Transverse colon (tissue), 4 donors: ENCODE data around the gene KLHDC9. TPM values are rescaled to one million over a fixed set of nuclear protein-coding genes. Genes with fewer than 3 reads are reported as not detected.

Experiments used
- DNase-seq: peaks from one replicate; pipeline ENCODE4 v3.0.0-alpha.2; 2019
- H3K27ac ChIP-seq, 4 donors: fragments of 200-600 bp; sonication (generic); 2 replicates each; pipeline ENCODE4 v1.5.1; 2016 to 2018; ENCODE audit warnings: inconsistent platforms in 4 of 4
- H3K27me3 ChIP-seq: fragments of 200-600 bp; sonication (generic); 2 replicates; pipeline ENCODE4 v1.5.1; 2017; ENCODE audit warnings: inconsistent platforms
- H3K36me3 ChIP-seq, 4 donors: fragments of 200-600 bp; sonication (generic); 2 replicates each; pipeline ENCODE4 v1.5.1; 2017 to 2019; ENCODE audit warnings: inconsistent platforms in 4 of 4
- H3K4me1 ChIP-seq, 4 donors: fragments of 200-600 bp; sonication (generic); 2 replicates each; pipeline ENCODE4 v1.5.1; 2017 to 2020; ENCODE audit warnings: inconsistent platforms in 4 of 4
- H3K4me3 ChIP-seq, 4 donors: fragments of 200-600 bp; sonication (generic); 1 replicate in 1 of 4; 2 replicates in 3 of 4; pipeline versions ENCODE4 v1.5.1 to v1.6.1; 2017 to 2019; ENCODE audit warnings: inconsistent platforms in 4 of 4
- H3K9me3 ChIP-seq, 2 donors: fragments of 200-600 bp; sonication (generic); 2 replicates each; pipeline ENCODE4 v1.5.1; 2017 to 2019; ENCODE audit warnings: inconsistent platforms in 2 of 2
- CTCF ChIP-seq, 5 experiments: fragments of 200-600 bp in 3 of 5; fragments of 450-650 bp in 2 of 5; sonication (generic) in 3 of 5; IDR thresholded peaks; 1 replicate in 2 of 5; 2 replicates in 3 of 5; pipeline ENCODE4 v1.5.1; 2016 to 2017; ENCODE audit warnings: antibody characterized with exemption in 5 of 5, inconsistent platforms in 3 of 5, mild to moderate bottlenecking in 2 of 5, moderate library complexity in 1 of 5
- EP300 ChIP-seq: sonication (generic); formaldehyde crosslinking; IDR thresholded peaks from one replicate; pipeline ENCODE4 v1.6.1; 2017; ENCODE audit warnings: antibody characterized with exemption, low read depth
- POLR2A ChIP-seq: fragments of 450-650 bp; IDR thresholded peaks from one replicate; pipeline ENCODE4 v1.6.1; 2016; ENCODE audit warnings: antibody characterized with exemption, mild to moderate bottlenecking, moderate library complexity
- POLR2AphosphoS5 ChIP-seq, 3 donors: sonication (generic); formaldehyde crosslinking; IDR thresholded peaks; one replicate each; pipeline ENCODE4 v1.6.1; 2016; ENCODE audit warnings: antibody characterized with exemption in 3 of 3
- WGBS, 2 donors: methylation state at CpG; one replicate each; pipeline ENCODE4 v1.1.5; 2018; ENCODE audit warnings: low coverage in 1 of 2; 5-methylcytosine and 5-hydroxymethylcytosine counted together
- in situ Hi-C, 4 donors: fragments of 200-750 bp; cut with MboI; loops; one replicate each; pipeline versions ENCODE4 v1.15.0 to v1.15.1; 2017; ENCODE audit warnings: low sequenced_read_pairs in 3 of 4, low pct_ligation_motif_present in 1 of 4, low pct_unique_long_range_greater_than_20kb in 1 of 4
- intact Hi-C: fragments of 100-400 bp; cut with DNase I; formaldehyde crosslinking; loops from one replicate; pipeline ENCODE4 v1.15.1; 2023; ENCODE audit warnings: low total_unique reads
- total RNA-seq, 4 donors: library from RNA; depleted of rRNA; stranded (reverse); fragments of >200 nt; gene quantifications; one replicate each; pipeline ENCODE4 v1.1.0, GENCODE V29; 2016

The KLHDC9 gene
- total RNA-seq, 4 donors from 2014 or later, result 0.80 to 16.9 (median 8.7) TPM; not detected in 1

GRCh38 chr1:161127649-161128048 is 29.5 kb downstream of the KLHDC9 start:
- Histone ChIP-seq H3K4me3 (no peak overlapping the region), H3K27me3 (no peaks in the 10 kb centered on the region), H3K36me3 (peaks cover 0 to 42% (median 9%) of the 10 kb centered on the region in 4 donors), H3K4me1 (peaks cover 8 to 39% (median 12%) of the 10 kb centered on the region in 4 donors), H3K27ac (peak overlapping the region in 1 of 4 donors; percentile 12), H3K9me3 (no peaks in the 10 kb centered on the region)
- DNase-seq, result no peak
- in situ Hi-C loops (no loop called here), intact Hi-C loops (no loop called here)
- 85 to 86% methylated on average over 2 of the region's 2 CpGs for WGBS, 2 donors
- TF ChIP-seq EP300, result no peak
- no peak for TF ChIP-seq POLR2AphosphoS5 (IDR thresholded peaks at IDR 0.05)
- no peak for TF ChIP-seq CTCF (IDR thresholded peaks at IDR 0.05)
- TF ChIP-seq POLR2A, result no peak

- intact Hi-C loops, result no loop called here
- Histone ChIP-seq H3K9me3 (no peaks in the 10 kb centered on the region), H3K4me3 (no peak overlapping the region), H3K4me1 (peaks cover 11 to 43% (median 16%) of the 10 kb centered on the region in 4 donors), H3K27me3 (no peaks in the 10 kb centered on the region), H3K36me3 (peaks cover 0 to 35% (median 7%) of the 10 kb centered on the region in 4 donors), H3K27ac (no peak overlapping the region)
- in situ Hi-C loops, result no loop called here
- TF ChIP-seq POLR2A (no peak), CTCF (IDR thresholded peaks at IDR 0.05) (no peak), EP300 (no peak), POLR2AphosphoS5 (IDR thresholded peaks at IDR 0.05) (no peak)
- DNase-seq, result no peak
- 94 to 100% methylated on average over 4 of the region's 4 CpGs for WGBS, 2 donors
Measured at GRCh38 chr1:161128591-161129420, 30.6 kb downstream of the KLHDC9 start.

GRCh38 chr1:161130266-161130665 is 32.1 kb downstream of the KLHDC9 start:
- 47 to 50% methylated on average over 1 of the region's 1 CpG for WGBS, 2 donors
- in situ Hi-C loops, result no loop called here
- Histone ChIP-seq H3K36me3 (peaks cover 0 to 22% (median 3%) of the 10 kb centered on the region in 4 donors), H3K27ac (peak overlapping the region in 1 of 4 donors; percentile 95), H3K27me3 (no peaks in the 10 kb centered on the region), H3K4me3 (no peak overlapping the region), H3K9me3 (no peaks in the 10 kb centered on the region), H3K4me1 (peaks cover 19 to 55% (median 28%) of the 10 kb centered on the region in 4 donors)
- TF ChIP-seq POLR2A (no peak), POLR2AphosphoS5 (IDR thresholded peaks at IDR 0.05) (no peak)
- DNase-seq, result no peak
- intact Hi-C loops, result no loop called here

GRCh38 chr1:161131523-161132409 is 33.6 kb downstream of the KLHDC9 start:
- no peaks in the 10 kb centered on the region for H3K9me3 ChIP-seq
- intact Hi-C loops (no loop called here), in situ Hi-C loops (no loop called here)
- H3K27ac ChIP-seq, result peak overlapping the region; percentile 91 to 95 (median 94)
- peaks cover 0 to 22% (median 3%) of the 10 kb centered on the region in 4 donors for H3K36me3 ChIP-seq
- no peak for DNase-seq
- peaks cover 19 to 55% (median 28%) of the 10 kb centered on the region in 4 donors for H3K4me1 ChIP-seq
- H3K27me3 ChIP-seq, result no peaks in the 10 kb centered on the region
- 1 to 7% methylated on average over 14 to 21 of the region's 22 CpGs for WGBS, 2 donors
- peak overlapping the region; percentile 60 to 79 (median 74) for H3K4me3 ChIP-seq
- no peak for TF ChIP-seq CTCF (IDR thresholded peaks at IDR 0.05)
